Measurements from ENCODE around the gene DLG2. TPM values are rescaled to one million over a fixed set of nuclear protein-coding genes. Genes with fewer than 3 reads are reported as not detected.

DLG2 gene
- total and polyA plus RNA-seq, 2 of the 8 experiments (the other 6 are each of a cell fraction or from before 2014, with no cell fraction given): 1.7 to 14.3 TPM

DNA sequence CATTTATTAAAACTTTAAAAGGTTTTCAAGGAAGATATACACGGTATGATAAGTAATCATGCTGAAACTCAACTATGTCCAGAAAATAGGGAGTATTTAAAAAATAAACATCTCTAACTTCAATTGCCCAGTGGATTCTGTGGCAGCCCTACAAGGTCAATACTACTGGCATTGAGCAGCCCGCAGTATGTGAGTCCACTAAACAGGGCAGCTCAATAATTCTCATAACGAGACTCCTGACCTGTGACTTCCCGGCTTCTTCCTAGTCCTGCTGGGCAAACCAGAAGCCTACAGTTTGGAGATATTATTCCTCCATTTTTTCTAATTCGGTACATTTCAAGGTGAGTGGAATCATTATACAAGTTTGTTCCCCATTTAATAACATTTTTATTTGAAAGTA lies 1760.5 kb downstream of the DLG2 start (continued):
- no peak for TF ChIP-seq CHD2 (IDR thresholded peaks at IDR 0.05; ENCODE audit: low read length)
